Mesangial cell (primary cell): ENCODE data around the gene GPS1. TPM values are rescaled to one million over a fixed set of nuclear protein-coding genes. Genes with fewer than 3 reads are reported as not detected.

Experiments
- total RNA-seq: library from RNA; depleted of rRNA; stranded (reverse); fragments of >200 nt; gene quantifications from 2 replicates; pipeline ENCODE4 v1.2.3, GENCODE V29; 2015

The GPS1 gene
- total RNA-seq, result 149 and 212 TPM in 2 replicates

DNA sequence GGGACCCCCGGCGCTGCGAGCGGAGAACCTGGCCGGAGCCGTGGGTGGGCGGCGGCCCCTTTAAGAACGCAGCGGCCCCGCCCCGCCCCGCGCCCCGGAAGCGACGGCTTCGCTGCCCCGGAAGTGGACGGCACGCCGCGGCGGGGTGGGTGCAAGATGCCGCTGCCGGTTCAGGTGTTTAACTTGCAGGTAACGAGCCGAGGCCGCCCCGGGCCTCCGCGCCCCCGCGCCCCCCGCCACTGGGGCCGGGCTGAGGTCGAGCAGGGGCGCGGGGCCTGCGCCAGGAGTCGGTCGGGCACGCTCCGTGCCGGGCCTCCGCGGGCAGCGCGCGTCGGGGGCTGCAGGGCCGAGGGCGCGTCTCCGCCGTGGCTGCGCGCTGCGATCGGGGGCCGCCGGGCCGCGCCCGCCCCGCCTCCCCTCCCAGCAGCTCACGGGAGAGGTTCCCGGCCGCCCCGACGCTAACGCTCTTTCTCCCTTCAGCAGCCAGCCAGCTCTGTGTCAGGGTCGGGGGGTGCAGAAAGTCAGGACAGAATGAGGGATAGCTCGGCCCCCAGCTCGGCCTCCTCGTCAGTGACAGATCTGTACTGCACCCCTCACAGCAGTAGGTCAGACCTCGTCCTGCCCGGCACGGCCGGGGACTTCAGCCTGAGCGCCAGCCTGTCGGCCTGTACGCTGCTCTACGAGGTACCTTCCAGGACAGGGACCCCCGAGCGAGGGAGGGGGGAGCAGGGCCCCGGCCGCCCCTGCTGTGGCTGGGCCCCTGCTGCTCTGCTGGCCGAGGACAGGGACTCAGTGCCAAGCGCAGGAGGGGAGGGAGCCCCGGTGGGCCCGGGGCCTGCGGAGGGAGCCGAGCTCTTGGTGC is at the start of gene GPS1, which contains the start of gene RFNG:
GPS1 (plus strand) TSS at position 123 of the 862 bp plus-strand sequence; CDS start at position 157, 34 bp downstream.
RFNG (minus strand) TSS at position 36 of the 862 bp plus-strand sequence. CDS start 45 bp downstream, outside the sequence.

DNA sequence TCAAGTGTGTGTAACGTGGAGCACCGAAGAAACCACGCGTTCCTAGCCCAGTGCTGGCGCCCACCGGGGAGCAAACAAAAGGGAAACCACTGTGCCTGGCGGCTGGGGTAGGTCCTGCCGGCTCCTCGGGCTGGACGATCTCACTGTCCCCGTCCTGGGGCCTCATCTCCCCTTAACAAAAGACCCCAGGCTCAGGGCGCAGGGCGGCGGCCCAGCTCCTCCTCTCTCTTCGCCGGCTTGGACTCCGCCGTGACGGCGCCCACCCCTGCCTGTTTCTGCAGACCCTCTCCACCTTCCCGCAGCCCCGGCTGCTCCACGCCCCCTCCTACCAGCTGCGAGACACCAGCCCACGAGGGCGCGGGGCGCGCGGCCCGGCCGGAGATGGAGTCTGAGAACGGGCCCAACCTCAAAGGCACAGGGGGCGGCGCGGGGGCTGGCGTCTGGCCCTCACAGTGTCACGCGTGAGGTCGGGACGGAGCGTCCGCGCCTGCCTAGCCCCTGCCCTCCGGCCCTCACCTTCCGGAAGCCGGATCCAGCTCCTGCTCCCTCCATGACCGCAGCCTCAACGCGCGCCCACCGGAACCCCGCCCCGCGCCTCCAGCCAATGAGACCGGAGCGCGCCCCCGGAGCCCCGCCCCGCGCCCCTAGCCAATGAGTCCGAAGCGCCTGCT is 29.3 kb upstream of the GPS1 start, which contains the start of gene CENPX:
CENPX (minus strand) TSS at position 569 of the 671 bp plus-strand sequence; CDS start at position 552, 17 bp downstream.

GRCh38 chr17:82022981-82023446 is 28.7 kb upstream of the GPS1 start, which contains the start of gene LRRC45:
TSS of gene LRRC45 (plus strand) at chr17:82023305. CDS start at chr17:82023644, 339 bp downstream.

GRCh38 chr17:82031303-82031884 is 20.3 kb upstream of the GPS1 start, which contains the start of gene RAC3:
TSS of gene RAC3 (plus strand) at chr17:82031678. CDS start at chr17:82031762, 84 bp downstream.

GRCh38 chr17:82037092-82037888 is 14.4 kb upstream of the GPS1 start, which contains the start of gene DCXR:
TSS of gene DCXR (minus strand) at chr17:82037697. CDS start at chr17:82037682, 15 bp downstream.

GRCh38 chr17:82065638-82066303 is 14.1 kb downstream of the GPS1 start, which contains the start of gene DUS1L:
TSS of gene DUS1L (minus strand) at chr17:82065804. CDS start at chr17:82065059, 745 bp downstream.

GRCh38 chr17:82098169-82098938 is 46.7 kb downstream of the GPS1 start, which contains the start of gene FASN:
TSS of gene FASN (minus strand) at chr17:82098236. CDS start at chr17:82096445, 1,791 bp downstream.

Other genes starting within 250 kb of the GPS1 start
- gene GCGR, start 247.7 kb upstream of the GPS1 start, total RNA-seq, result 0.63 TPM in 1 of 2 replicates, not detected in the other
- gene MCRIP1, start 218.6 kb upstream of the GPS1 start, total RNA-seq, result 125 and 143 TPM in 2 replicates
- not detected in 2 replicates for gene PPP1R27, start 216.8 kb upstream of the GPS1 start, total RNA-seq
- 811 and 1,110 TPM in 2 replicates for gene P4HB, start 191.4 kb upstream of the GPS1 start, total RNA-seq
- 386 and 596 TPM in 2 replicates for gene ARHGDIA, start 180.6 kb upstream of the GPS1 start, total RNA-seq
- gene ALYREF, start 160.3 kb upstream of the GPS1 start, total RNA-seq, result 102 and 252 TPM in 2 replicates
- 147 and 222 TPM in 2 replicates for gene ANAPC11, start 160.2 kb upstream of the GPS1 start, total RNA-seq
- gene NPB, start 149.7 kb upstream of the GPS1 start, total RNA-seq, result 3.6 and 5.2 TPM in 2 replicates
- gene PCYT2, start 140.5 kb upstream of the GPS1 start, total RNA-seq, result 40.7 and 71.9 TPM in 2 replicates
- gene SIRT7, start 133.7 kb upstream of the GPS1 start, total RNA-seq, result 15.2 and 18.5 TPM in 2 replicates
- 14.3 and 18.4 TPM in 2 replicates for gene MAFG, start 124.2 kb upstream of the GPS1 start, total RNA-seq
- gene PYCR1, start 114.6 kb upstream of the GPS1 start, total RNA-seq, result 104 and 162 TPM in 2 replicates
- not detected in 2 replicates for gene MYADML2, start 104.7 kb upstream of the GPS1 start, total RNA-seq
- 0.38 TPM in 1 of 2 replicates, not detected in the other for gene NOTUM, start 90.7 kb upstream of the GPS1 start, total RNA-seq
- 25.1 and 30.4 TPM in 2 replicates for gene ASPSCR1, start 74.3 kb upstream of the GPS1 start, total RNA-seq
- 33.2 and 170 TPM in 2 replicates for gene CENPX, start 29.0 kb upstream of the GPS1 start, total RNA-seq
- 17.0 and 33.1 TPM in 2 replicates for gene LRRC45, start 28.6 kb upstream of the GPS1 start, total RNA-seq
- gene RAC3, start 20.2 kb upstream of the GPS1 start, total RNA-seq, result 66.7 and 82.3 TPM in 2 replicates
- 105 and 113 TPM in 2 replicates for gene DCXR, start 14.2 kb upstream of the GPS1 start, total RNA-seq
- gene RFNG, start 87 bp upstream of the GPS1 start, total RNA-seq, result 61.9 and 89.5 TPM in 2 replicates
- gene DUS1L, start 13.9 kb downstream of the GPS1 start, total RNA-seq, result 74.9 and 101 TPM in 2 replicates
- gene FASN, start 46.3 kb downstream of the GPS1 start, total RNA-seq, result 229 and 345 TPM in 2 replicates
- 8.3 and 19.5 TPM in 2 replicates for gene CCDC57, start 160.9 kb downstream of the GPS1 start, total RNA-seq
- gene SLC16A3, start 177.1 kb downstream of the GPS1 start, total RNA-seq, result 154 and 199 TPM in 2 replicates
- gene CSNK1D, start 221.8 kb downstream of the GPS1 start, total RNA-seq, result 56.4 and 73.3 TPM in 2 replicates